Liver (tissue), 3 donors: Measurements from ENCODE around the gene UGT1A5.

ENCODE experiments used
- CTCF ChIP-seq: fragments of 150-350 bp; IDR thresholded peaks from 2 replicates; pipeline ENCODE4 v1.5.1; 2017; ENCODE audit warnings: improper control_type of control experiment, low read depth, low read length; ENCODE audit not compliant: missing input control
- FOXA2 ChIP-seq: IDR thresholded peaks from 2 replicates; pipeline ENCODE4 v1.6.1; 2016; ENCODE audit warnings: antibody characterized with exemption
- RXRA ChIP-seq, 2 donors: IDR thresholded peaks; 2 replicates each; pipeline ENCODE4 v1.6.1; 2017 to 2018; ENCODE audit warnings: antibody characterized with exemption in 2 of 2, mild to moderate bottlenecking in 1 of 2
- TAF1 ChIP-seq: conservative IDR thresholded peaks from 2 replicates; pipeline ENCODE4 v1.6.1; 2016; ENCODE audit warnings: antibody characterized with exemption, mild to moderate bottlenecking
- donor health status: healthy.
- donor health status: healthy.

DNA sequence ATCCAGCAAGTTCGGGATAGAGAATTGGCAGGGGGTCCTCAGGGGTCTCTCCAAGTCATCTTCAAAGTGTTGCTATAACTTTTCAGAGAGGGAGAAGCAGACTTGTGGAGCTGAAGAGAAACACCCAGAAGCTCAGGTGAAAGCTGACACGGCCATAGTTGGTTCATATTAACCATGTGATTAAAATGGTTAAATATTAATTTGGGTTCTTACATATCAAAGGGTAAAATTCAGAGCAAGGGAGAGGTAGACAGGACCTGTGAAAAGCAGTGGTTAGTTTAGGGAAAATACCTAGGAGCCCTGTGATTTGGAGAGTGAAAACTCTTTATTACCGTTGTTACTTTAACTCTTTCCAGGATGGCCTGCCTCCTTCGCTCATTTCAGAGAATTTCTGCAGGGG, 20.1 kb upstream of the UGT1A5 start, which contains the start of gene UGT1A6:
- peak; percentile 17 to 74 for TF ChIP-seq RXRA (IDR thresholded peaks at IDR 0.05)
- peak; percentile 13 for TF ChIP-seq FOXA2
- no peak for TF ChIP-seq CTCF
- TF ChIP-seq TAF1, result no peak
